NCI-H1694 (cell line): ENCODE measurements around the gene IPO5.
A peak's percentile ranks its signal among the peaks of the same experiment; 100 is the strongest.
"Not testable (repeated sequence)": the region's sequence is repeated elsewhere in the genome, so short reads cannot be mapped to it uniquely, and the experiment has no call there.

ENCODE experiments used
- DNase-seq: peaks from one replicate; lab custom pipeline; 2025; lab: John Stamatoyannopoulos, UW

Gene IPO5

DNA sequence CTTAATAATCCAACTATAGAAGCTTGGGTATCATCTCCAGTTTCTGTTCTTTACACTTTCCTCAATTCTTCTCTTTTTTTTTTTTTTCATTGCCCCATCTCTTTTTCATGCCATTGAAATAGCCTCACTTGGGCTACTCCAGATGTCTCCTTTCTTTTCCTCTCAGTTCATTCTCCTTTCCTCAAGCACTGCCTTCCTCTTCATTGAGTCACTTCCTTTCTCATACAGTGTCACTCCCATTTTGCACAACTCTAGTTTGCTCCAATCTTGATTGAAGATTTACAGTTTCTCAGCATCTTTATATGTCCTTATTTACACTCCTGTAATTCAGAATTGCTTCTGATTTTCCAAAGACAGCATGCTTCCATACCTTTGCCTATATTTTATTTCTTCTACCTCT is 61.3 kb downstream of the IPO5 start:
- DNase-seq = no peak

DNA sequence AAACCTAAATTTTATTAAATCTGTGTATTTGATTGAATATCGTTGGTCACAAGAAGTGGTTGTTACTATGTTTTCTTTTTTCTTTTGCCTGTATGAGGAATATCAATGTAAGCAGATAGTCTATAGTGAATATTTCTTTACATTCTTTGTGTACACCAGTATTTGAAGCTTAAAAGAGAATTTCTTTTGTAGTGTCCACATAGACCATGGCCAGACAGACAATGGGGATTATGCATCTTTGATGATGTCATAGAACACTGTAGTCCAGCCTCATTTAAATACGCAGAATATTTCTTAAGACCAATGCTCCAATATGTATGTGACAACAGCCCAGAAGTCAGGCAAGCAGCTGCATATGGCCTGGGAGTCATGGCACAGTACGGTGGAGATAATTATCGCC is 64.8 kb downstream of the IPO5 start:
- DNase-seq = no peak

DNA sequence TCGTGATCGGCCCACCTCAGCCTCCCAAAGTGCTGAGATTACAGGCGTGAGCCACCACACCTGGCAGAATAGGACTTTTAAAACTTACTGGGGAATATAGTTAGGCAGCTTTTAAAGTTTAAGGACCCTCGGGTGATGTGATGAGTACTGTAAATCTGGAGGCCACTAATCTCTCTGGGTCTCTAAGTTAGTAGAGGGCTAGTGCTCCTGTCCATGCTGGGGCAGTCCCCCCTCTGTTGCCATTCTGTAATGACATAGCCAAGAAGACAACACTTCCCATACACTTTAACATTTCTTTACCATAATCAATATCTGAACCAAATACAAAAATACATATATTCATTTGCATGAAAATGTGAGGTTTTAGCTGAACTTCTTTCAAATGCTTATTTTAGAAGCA is 65.7 kb downstream of the IPO5 start:
- DNase-seq = no peak

DNA sequence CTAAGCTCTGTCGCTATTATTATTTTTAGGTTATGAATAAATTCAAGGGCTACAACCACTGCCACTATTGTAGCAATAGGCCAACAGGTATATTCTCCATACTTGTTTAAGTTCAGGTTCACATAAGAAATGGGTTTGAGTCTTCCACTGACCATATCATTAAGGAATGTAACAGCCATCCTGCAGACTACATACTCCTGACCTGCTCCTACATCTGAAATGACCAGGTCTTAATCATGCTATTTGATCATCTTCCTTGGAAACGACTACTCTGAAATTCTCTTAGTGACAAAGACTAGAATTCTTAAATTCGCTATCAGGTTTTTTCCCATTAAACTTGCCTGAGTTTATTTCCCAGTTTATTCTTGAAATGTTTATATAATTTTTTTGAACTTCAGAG is 66.8 kb downstream of the IPO5 start:
- DNase-seq = no peak

DNA sequence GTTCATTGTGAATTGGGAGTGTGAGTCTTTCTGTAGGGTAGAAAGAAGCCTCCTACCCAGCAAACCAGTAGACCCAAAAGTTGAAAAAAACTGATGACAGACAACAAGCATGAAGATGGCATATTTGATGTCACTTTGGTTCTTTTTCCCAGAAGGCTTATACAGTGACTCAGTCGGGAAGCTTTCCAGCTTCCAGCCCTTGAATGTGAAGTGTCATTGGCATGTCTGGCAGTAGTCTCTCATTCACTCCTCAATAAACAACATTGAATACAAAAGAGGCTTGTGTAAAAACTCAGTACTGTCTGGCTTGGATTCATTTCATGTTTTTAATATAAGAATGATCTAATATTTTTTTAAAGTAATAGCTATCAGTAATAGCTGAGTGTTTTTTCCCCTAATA is 68.7 kb downstream of the IPO5 start:
- DNase-seq = no peak

DNA sequence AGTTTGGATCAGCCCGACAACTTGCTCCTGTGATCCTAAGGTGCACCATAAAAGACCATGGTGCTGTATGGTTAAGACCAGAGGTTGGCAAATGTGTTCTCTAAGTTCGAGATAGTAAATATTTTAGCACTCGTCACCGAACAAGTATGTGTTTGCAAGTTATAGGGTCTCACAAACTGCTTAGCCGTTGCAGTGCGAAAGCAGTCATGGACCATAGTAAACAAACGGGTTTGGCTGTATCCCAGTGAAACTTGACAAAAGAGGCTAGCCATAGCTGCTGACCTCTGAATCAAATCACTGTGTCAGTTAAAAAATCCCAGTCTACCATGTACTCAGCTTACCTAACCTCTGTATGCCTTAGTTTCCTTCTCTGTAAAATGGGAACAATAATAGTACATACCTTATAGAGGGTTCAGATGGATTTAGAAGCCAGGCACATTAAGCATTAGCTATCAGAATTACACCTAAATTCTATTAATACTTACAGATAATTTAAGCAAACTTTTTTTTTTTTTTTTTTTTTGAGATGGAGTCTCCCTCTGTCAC is 72.1 kb downstream of the IPO5 start:
- DNase-seq = no peak

DNA sequence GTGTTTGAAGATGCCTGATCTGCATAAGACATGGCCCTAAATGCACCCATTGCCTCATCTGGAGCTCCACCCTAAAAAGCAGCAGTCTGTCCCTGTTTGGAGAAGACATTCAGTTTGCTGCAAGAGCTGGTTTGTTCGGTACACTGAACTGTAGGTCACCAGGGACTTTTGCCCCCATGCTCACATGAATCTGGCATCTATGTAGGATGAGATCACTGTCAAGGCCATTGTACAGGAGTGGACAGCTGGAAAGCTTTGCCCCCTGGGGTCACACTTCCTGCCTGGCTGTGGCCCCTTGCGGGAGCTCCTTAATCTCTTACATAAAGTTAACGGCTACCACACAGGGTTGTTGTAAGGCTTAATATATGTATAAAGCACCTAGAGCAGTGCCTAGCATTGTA is 73.0 kb downstream of the IPO5 start:
- no peak for DNase-seq

DNA sequence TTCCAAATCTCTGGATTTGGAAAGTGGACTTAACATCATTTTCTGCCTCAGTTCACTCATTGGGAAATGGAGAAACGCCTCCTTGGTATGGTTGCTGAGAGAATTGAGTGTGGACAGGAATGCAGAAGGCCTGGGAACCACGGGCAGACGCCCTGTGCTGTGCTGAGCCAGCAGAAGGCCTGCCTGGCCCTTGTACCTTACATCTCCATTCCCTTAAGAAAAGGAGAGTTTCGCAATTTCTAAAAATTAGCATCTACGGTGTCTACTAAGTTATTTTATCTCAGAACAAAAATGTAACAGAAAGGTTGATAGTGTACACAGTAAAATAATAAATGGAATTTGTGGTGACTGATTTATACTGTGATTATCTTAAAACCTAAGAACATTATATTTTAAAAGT is 78.7 kb downstream of the IPO5 start:
- DNase-seq = no peak

DNA sequence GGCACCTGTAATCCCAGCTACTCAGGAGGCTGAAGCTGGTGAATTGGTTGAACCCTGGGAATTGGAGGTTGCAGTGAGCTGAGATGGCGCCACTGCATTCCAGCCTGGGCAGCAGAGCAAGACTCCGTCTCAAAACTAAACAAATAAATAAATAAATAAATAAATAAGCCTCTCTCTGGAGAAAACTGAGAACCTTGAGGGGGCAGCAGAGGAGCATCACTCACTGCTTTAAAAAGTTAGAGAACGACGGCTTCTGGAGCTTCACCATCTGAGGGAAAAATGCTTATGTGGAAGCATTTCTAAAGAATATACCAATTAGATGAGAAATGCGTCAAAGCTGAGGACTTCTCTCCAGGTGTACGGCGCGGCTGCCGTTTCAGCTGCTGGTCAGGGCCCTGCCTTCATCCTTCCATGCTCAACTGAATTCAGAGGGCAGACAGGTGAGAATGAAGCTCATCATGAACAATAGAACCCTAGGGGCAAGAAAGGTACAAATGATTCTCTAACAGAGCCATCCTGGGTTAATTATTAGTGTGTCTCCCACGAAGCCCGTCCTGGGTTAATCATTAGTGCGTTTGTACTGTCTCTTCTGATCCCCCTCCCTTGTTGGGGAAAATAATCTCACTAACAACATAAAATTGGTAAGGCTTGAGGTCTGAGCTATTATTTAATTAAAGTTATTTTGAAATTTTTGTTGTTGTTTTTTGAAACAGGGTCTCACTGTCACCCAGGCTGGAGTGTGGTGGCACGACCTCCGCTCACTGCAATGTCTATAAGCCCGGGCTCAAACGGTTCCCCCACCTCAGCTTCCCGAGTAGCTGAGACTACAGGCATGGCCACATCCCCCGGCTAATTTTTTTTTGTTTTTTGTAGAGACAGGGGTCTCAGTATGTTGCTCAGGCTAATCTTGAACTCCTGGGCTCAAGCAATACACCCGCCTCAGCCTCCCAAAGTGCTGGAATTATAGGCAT is 80.1 kb downstream of the IPO5 start:
- peak; percentile 26 for DNase-seq

DNA sequence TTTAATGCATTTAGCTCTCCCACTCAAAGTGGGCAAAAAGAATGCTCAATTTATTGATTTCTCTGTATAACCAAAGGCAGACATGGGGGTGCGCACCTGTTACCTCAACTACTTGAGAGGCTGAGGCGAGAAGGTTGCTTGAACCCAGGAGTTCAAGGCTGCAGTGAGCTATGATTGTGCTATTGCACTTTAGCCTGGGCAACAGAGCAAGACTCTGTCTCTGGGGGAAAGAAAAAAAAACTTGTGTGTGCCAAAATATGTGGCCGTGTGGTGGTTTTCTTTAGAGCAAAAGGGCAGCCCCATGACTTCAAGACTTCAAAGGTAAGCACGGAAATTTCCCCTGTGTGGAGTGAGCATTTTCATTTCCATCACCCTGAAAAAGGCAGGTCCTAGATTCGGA is 81.9 kb downstream of the IPO5 start:
- no peak for DNase-seq

DNA sequence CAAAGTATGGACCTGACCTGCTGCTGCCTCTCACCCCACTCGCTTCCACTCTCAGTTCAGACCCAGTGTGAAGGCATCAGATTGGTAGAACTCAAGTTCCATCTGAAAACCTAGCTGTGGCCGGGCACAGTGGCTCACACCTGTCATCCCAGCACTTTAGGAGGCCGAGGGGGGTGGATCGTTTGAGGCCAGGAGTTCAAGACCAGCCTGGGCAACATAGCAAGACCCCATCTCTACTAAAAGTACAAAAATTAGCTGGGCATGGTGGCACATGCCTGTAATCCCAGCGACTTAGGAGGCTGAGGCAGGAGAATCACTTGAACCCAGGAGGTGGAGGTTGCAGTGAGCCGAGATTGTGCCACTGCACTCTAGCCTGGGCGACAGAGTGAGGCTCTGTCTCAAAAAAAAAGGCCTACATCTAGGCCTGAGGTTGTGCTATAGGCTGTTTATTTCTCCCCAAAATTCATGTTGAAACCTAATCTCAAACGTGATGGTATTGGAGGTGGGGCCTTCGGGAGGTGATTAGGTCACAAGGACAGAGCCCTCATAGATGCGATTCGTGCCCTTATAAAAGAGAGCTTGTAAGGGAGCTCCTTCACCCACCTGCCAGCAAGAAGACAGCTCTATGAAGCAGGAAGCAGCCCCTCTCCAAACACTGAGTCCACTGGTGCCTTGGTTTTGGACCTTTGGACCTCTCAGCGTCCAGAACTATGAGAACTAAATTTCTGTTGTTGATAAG is 83.3 kb downstream of the IPO5 start:
- DNase-seq = not testable (repeated sequence)

DNA sequence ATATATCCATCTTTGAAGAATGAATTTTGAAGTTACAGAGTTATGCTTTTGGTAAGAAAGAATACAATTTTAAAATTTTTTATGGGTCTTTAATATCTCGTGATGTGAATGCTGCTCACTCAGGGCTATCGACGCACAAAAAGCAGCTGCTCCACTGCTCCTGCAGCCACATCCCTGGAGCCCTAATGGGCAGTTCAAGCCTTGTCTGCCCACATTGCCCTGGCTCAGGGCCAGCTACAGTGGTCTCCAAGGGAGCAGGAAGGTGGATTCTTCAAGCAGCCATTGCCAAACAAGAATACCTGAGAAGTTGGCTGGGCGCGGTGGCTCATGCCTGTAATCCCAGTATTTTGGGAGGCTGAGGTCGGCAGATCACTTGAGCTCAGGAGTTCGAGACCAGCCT is 85.8 kb downstream of the IPO5 start:
- no peak for DNase-seq

DNA sequence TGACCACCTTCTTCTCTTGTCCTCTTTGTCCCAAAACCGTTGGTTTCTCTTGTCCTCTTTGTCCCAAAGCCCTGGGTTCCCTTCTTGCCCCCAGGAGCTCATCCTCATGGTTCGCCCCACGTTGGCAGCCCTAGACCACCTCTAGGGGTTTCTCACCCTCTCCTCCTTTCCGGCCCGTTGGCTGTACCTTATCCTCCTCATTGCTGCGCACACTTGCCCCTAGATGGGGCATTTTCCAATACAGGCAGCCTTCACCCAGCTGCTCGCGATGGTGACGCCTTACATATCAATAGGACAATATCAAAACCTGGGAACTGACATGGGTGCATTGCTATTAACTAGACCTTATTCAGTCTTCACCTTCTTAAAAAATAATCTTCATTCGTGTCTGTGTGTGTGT is 86.5 kb downstream of the IPO5 start:
- no peak for DNase-seq

DNA sequence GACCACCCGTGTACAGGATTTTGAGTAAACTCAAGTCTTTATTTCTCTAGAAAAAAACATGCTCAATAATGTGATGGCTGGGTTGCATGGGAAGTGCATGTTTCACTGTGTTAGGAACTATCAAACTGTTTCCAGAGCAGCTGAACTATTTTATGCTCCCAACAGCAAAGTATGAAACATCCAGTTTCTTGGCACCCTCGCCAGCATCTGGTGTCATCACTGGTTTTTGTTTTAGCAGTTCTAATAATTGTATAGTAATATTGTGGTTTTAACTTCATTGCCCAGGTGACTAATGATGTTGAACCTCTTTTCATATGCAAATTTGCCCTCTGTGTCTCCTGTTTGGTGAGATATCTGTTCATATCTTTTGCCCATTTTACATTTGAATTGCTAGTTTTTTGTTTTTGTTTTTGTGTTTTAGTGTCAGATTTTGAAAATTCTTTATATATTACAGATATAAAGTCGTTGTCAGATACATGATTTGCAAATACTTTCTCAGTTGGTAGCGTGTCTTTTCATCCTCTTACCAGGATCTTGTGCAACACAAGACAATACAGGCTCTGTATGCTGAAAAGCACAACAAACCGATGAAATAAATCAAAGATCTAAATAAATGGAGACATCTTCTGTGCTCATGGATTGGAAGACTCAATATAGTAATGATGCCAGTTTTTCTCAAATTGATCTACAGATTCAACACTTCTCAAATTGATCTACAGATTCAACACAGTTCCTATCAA is 87.8 kb downstream of the IPO5 start:
- no peak for DNase-seq

DNA sequence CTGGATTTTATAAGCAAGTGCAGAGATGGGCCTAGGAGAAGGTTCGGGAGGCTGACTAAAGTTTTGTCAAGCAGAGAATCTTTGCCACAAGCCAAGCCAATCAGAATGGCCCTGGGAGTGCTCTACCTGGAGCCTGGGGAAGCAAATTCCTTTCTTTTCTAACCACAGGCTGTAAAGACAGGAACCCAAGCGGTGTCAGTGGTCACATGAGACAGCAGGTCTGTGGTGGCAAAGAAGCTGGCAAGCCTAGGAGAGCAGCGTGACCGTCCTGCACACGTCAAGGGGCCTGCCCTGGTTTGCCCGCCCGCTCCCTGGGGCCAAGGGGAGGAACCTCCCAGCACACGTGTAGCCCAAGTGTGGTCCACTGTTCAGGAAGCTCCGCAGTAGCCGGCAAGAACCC is 90.8 kb downstream of the IPO5 start:
- DNase-seq = no peak

DNA sequence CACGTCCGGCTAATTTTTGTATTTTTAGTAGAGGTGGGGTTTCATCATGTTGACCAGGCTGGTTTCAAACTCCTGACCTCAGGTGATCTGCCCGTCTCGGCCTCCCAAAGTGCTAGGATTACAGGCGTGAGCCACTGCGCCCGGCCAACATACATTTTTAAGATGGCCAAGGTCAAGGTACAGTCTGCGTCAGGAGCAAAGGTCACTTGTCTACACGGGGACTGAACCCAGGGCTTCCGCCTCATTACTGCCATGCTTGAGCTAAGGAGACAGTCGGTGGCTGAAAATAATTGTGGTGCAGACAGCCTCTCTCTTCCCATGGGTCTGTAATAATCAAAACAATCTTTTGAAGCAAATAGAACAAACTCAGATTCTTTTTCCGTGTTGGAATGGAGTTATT is 94.3 kb downstream of the IPO5 start:
- not testable (repeated sequence) for DNase-seq

DNA sequence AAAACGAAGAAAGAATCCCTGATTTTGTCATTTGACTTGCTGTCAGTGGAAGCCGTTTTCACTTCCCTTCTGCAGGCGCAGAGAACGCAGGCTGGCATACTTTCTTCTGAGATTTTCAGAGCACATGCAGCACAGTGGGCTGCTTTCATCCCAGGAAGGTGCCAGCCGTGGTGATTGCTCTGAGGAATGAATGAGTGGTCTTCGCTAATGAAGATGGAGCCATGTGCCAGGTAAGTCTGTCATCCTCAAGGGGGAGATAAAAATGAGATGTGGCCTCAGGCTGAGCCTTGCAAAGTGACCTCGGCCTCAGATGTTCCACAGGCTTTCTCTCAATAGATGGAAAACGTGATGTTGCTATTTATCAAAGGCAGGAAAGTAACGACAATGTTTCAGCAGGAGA is 94.8 kb downstream of the IPO5 start:
- no peak for DNase-seq

DNA sequence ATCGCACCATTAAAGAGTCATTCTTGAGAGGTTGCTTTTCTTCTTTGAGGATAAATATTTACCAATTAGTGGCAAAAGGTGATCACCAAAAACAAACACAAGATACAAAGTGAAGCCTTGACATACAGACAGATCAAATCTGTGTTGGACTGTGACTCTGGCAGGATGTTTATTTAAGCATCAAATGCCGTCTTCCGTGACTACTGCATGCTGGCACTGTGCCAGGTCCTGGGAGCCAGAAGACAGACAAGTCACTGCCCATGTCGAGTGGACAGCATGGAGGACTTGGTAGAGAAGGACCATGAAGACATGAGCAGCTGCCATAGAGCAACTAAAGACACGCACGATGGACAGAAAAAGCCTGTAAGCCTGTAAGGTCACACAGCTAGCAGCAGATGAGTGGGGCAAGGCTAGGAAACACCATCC is 96.6 kb downstream of the IPO5 start:
- no peak for DNase-seq

DNA sequence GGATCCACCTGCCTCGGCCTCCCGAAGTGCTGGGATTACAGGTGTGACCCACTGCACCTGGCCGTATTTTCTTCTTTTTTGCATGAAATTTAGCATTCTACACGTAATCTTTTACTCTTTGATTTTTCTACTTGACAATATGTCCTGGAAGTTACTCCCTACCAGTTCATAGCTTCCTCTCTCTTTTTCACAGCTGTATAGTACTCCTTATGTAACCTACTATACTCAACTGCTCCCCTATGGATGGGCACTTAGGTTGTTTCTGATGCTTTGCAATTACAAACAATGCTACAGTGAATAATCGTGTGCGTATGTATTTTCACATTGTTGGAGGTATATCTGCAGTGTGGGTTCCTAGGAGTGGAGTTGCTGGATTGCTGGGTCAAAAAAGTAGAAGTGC is 98.9 kb downstream of the IPO5 start:
- DNase-seq = no peak

DNA sequence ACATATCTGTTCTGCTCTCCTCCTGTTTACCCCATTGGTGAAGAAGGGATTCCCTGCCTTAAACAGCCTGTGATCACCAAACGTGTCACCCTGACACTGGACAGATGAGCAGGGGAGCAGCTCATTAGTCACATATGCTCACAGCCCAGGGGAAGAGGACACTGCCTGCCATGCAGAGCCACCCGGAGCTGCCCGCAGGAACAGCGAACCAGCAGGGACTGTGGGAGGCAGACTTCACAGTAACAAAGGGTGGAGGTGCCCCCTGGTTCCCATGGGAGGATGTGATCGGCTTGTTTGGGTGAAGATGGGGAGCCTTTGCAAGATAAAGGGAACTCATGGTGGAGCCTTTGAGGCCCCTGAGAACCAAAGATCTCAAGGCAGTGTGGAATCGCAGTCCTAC is 100.8 kb downstream of the IPO5 start:
- no peak for DNase-seq

DNA sequence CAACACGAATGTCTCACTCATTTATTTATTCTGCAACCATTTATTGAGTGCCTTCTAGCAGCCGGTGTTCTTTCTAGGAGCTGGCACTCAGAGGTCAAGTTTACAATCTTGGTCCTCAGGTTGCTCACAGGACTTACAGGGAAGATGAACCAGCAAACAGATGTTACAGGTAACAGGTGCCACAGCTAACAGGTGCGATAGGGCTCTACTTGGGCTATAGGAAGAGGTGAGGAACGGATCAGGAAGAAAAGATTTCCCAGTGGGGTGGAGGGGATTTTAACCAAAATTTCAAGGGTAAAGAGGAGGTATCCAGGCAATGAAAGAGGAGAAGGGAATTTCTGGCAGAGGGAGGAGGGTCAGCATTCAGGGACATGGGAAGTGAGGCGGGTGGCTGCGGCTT is 102.1 kb downstream of the IPO5 start:
- DNase-seq = no peak

DNA sequence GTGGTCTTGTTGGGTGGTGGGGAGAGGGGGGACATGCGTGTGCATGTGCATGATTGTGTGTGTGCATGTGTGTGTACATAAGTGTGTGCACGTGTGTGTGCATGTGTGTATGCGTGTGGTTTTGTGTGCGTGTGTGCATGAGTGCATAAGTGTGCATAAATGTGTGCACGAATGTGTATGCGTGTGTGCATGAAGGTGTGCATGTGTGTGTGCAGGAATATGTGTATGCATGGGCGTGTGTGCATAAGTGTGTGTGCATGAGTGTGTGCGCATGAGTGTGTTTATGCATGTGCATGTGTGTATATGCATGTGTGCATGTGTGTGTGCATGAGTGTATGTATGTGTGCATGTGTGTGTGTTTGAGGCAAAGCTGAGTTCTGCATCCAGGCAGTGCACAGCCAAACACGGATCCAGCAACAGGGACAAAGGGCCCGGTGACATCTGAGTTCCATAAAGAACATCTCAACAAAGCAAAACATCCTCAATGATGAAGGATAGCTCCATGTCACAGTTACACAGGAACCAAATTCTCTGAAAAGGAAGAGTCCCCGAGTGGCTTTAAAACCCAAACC is 103.5 kb downstream of the IPO5 start:
- no peak for DNase-seq
